SU-DHL-6 (cell line): ENCODE data around the gene HDGFL2.

Source experiments
- EZH2phosphoT487 ChIP-seq: fragments of 200-600 bp; sonication (generic), shearing (Covaris generic); conservative IDR thresholded peaks from 2 replicates; pipeline ENCODE4 v1.6.1; 2018; ENCODE audit warnings: mild to moderate bottlenecking, antibody characterized with exemption, low read length, moderate library complexity, mixed read lengths
- TF ChIP-seq, protein P1 (sequence below): fragments of 200-600 bp; sonication (generic); IDR thresholded peaks from one replicate; pipeline ENCODE4 v1.5.1; 2017; ENCODE audit warnings: antibody characterized with exemption, mild to moderate bottlenecking, low read length, moderate library complexity; ENCODE audit not compliant: insufficient read depth, poor library complexity, severe bottlenecking

DNA sequence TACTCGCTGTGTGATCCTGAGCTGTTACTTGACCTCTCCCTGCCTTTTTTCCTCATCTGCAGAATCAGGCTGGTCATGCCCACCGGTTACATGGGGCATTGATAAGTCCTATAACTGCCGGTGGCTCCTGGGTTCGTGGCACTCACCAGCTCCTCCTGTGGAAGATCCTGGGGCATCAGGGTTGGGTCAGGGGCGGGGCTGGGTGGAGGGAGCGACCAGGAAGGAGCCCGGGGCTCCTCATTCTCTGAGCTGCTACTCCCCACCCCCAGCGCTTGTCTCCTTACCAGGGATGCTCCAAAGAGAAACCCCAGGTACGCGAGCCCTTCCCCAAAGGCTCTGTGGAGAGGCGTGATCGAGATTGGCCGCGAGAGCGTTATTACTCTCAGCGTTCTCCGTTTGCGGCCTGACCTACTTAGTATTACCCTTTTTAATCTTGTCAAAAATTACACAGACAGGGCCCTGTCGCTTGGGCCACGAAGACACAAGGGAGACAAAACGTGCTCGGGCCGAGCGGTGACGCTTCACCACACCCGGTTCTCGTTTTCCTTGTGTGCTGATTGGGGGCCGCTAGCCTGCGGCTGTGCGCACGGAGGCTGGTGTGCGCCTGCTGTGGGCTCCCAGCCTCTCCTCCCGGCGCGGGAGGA is 10.7 kb downstream of the HDGFL2 start:
- TF ChIP-seq, protein P1, sequence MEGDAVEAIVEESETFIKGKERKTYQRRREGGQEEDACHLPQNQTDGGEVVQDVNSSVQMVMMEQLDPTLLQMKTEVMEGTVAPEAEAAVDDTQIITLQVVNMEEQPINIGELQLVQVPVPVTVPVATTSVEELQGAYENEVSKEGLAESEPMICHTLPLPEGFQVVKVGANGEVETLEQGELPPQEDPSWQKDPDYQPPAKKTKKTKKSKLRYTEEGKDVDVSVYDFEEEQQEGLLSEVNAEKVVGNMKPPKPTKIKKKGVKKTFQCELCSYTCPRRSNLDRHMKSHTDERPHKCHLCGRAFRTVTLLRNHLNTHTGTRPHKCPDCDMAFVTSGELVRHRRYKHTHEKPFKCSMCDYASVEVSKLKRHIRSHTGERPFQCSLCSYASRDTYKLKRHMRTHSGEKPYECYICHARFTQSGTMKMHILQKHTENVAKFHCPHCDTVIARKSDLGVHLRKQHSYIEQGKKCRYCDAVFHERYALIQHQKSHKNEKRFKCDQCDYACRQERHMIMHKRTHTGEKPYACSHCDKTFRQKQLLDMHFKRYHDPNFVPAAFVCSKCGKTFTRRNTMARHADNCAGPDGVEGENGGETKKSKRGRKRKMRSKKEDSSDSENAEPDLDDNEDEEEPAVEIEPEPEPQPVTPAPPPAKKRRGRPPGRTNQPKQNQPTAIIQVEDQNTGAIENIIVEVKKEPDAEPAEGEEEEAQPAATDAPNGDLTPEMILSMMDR = no peak
- no peak for TF ChIP-seq EZH2phosphoT487
